Stimulated activated naive B cell treated with anti-CD40 and anti-IgM and Interleukin-4, amounts not matched to agents 10 μg/mL and 1 μg/mL and 100 μg/mL, for 72 hours (primary cell): ENCODE data around the gene NCBP3.
A peak's percentile ranks its signal among the peaks of the same experiment; 100 is the strongest.

Experiments used
- ATAC-seq, 2 donors: fragments of 150-1000 bp; cut with Tn5 transposase; replicated peaks; 2 replicates each; pipeline ENCODE4 v1.10.0; 2021; ENCODE audit warnings: moderate library complexity in 1 of 2
- DNase-seq: peaks from one replicate; pipeline ENCODE4 v3.0.0; 2021
- H3K27ac Mint-ChIP-seq: one replicate; pipeline ENCODE4 v1.8.0; 2022; ENCODE audit warnings: mild to moderate bottlenecking, mixed read lengths
- H3K27me3 Mint-ChIP-seq, 2 donors: one replicate each; pipeline ENCODE4 v1.8.0; 2022; ENCODE audit warnings: mixed read lengths in 2 of 2
- H3K36me3 Mint-ChIP-seq, 2 donors: one replicate each; pipeline ENCODE4 v1.8.0; 2022; ENCODE audit warnings: mixed read lengths in 2 of 2, mild to moderate bottlenecking in 1 of 2
- H3K4me1 Mint-ChIP-seq, 2 donors: one replicate each; pipeline ENCODE4 v1.8.0; 2022; ENCODE audit warnings: mixed read lengths in 2 of 2, mild to moderate bottlenecking in 1 of 2
- H3K4me3 Mint-ChIP-seq, 2 donors: one replicate each; pipeline ENCODE4 v1.8.0; 2022; ENCODE audit warnings: mild to moderate bottlenecking in 2 of 2, mixed read lengths in 2 of 2, moderate library complexity in 1 of 2
- H3K9me3 Mint-ChIP-seq, 2 donors: one replicate each; pipeline ENCODE4 v1.8.0; 2022; ENCODE audit warnings: mixed read lengths in 2 of 2, mild to moderate bottlenecking in 1 of 2

Gene NCBP3

DNA sequence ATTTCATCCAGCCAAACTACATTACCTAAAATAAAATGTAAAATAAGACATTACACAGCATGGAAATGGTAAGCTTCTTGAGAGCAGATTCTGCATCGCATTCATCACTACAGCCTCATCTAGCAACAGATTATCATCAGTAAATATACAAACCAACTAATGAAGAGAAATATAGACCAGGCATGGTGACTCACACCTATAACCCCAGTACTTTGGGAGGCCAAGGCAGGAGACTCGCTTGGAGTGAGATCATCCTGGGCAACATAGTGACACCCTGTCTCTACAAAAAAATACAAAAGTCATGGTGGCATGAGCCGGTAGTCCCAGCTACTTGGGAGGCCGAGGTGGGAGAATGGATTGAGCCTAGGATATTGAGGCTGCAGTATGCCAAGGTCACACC lies 19.9 kb downstream of the NCBP3 start:
- DNase-seq (no peak), ATAC-seq (no peak)
- peaks cover 35 to 59% of the 10 kb centered on the region in 2 donors for H3K36me3 Mint-ChIP-seq
- H3K4me3 Mint-ChIP-seq, result no peak overlapping the region
- H3K9me3 Mint-ChIP-seq, result no peaks in the 10 kb centered on the region
- peaks cover 0 to 3% of the 10 kb centered on the region in 2 donors for H3K4me1 Mint-ChIP-seq
- H3K27me3 Mint-ChIP-seq, result no peaks in the 10 kb centered on the region
- no peak overlapping the region for H3K27ac Mint-ChIP-seq

DNA sequence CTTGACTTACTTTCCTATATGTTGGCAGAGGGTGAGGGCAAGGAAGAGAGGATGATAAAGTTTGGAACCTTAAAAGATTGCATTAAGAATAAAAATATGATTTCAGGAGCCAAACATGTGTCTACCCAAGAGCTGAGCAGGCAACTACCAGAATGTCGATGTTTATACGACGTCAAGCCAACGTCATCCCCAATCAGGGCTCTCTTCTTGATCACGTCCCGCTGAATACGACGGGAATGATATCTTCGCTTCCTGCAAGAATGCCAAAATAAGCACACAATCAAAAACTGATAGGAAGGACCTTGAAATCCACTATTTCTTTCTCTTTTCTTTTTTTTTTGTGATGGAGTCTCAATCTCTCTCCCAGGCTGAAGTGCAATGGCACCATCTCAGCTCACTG lies 24.9 kb downstream of the NCBP3 start:
- H3K9me3 Mint-ChIP-seq, result no peaks in the 10 kb centered on the region
- H3K27ac Mint-ChIP-seq, result no peak overlapping the region
- peaks cover 7 to 17% of the 10 kb centered on the region in 2 donors for H3K4me1 Mint-ChIP-seq
- ATAC-seq (no peak), DNase-seq (no peak)
- H3K4me3 Mint-ChIP-seq, result no peak overlapping the region
- H3K27me3 Mint-ChIP-seq, result no peaks in the 10 kb centered on the region
- H3K36me3 Mint-ChIP-seq, result peaks cover 37 to 48% of the 10 kb centered on the region in 2 donors

- Mint-ChIP-seq H3K9me3 (no peaks in the 10 kb centered on the region), H3K4me1 (peaks cover 7 to 17% of the 10 kb centered on the region in 2 donors), H3K27ac (peak overlapping the region; percentile 85), H3K4me3 (peak overlapping the region in 1 of 2 donors; percentile 55), H3K36me3 (peaks cover 38 to 58% of the 10 kb centered on the region in 2 donors), H3K27me3 (no peaks in the 10 kb centered on the region)
- DNase-seq (no peak), ATAC-seq (peak; percentile 39 to 70)
Measured at GRCh38 chr17:3818786-3819185, 27.3 kb downstream of the NCBP3 start.

DNA sequence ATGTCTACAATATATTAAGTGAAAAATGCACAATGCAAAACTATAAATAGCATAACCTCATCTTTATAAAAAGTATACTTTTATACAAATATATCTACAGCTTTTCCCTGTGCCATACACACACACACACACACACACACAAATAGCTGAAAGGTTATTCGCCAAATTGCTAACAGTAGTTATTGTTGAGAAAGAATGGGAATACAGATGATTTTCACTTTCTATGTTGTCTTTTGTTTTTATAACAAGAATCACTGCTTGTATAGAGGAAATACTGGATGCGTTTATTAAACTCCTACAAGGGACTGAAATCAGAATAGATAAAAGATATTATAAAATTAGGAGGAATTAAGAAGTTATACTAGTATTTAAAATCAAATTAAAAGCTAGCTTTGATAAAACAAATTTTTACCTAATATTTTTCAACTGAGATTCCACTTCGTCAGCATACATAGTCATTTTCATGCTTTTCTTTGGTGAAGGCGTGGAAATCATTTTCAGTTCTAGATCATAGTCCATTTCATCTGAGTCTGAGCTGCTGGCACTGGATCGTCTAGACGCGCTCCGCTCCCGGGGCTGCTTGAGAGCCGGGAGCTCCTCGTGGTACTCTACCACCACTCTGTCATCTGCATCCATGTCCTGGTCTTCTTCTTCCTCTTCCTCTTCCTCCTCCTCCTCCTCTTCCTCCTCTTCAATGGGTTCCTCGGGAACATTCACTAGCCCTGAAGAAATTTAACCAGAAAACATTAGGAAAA lies 28.0 kb downstream of the NCBP3 start:
- ATAC-seq, result no peak
- Mint-ChIP-seq H3K36me3 (peaks cover 38 to 57% of the 10 kb centered on the region in 2 donors), H3K9me3 (no peaks in the 10 kb centered on the region), H3K4me3 (peak overlapping the region in 1 of 2 donors; percentile 55), H3K27ac (peak overlapping the region; percentile 85), H3K27me3 (no peaks in the 10 kb centered on the region), H3K4me1 (peaks cover 7 to 17% of the 10 kb centered on the region in 2 donors)
- no peak for DNase-seq

- no peak for ATAC-seq
- Mint-ChIP-seq H3K4me1 (peaks cover 13 to 22% of the 10 kb centered on the region in 2 donors), H3K36me3 (peaks cover 38 to 55% of the 10 kb centered on the region in 2 donors), H3K4me3 (no peak overlapping the region), H3K9me3 (no peaks in the 10 kb centered on the region), H3K27ac (no peak overlapping the region), H3K27me3 (no peaks in the 10 kb centered on the region)
- no peak for DNase-seq
Measured at GRCh38 chr17:3815925-3816324, 30.1 kb downstream of the NCBP3 start.

GRCh38 chr17:3815122-3815521 lies 30.9 kb downstream of the NCBP3 start:
- no peaks in the 10 kb centered on the region for H3K9me3 Mint-ChIP-seq
- peaks cover 21 to 30% of the 10 kb centered on the region in 2 donors for H3K4me1 Mint-ChIP-seq
- DNase-seq (no peak), ATAC-seq (no peak)
- peaks cover 42 to 58% of the 10 kb centered on the region in 2 donors for H3K36me3 Mint-ChIP-seq
- no peak overlapping the region for H3K27ac Mint-ChIP-seq
- no peak overlapping the region for H3K4me3 Mint-ChIP-seq
- H3K27me3 Mint-ChIP-seq, result no peaks in the 10 kb centered on the region

GRCh38 chr17:3814361-3814760 lies 31.7 kb downstream of the NCBP3 start:
- DNase-seq, result no peak
- Mint-ChIP-seq H3K4me1 (peaks cover 26 to 36% of the 10 kb centered on the region in 2 donors), H3K9me3 (no peaks in the 10 kb centered on the region), H3K4me3 (no peak overlapping the region), H3K27me3 (no peaks in the 10 kb centered on the region), H3K27ac (no peak overlapping the region), H3K36me3 (peaks cover 47 to 61% of the 10 kb centered on the region in 2 donors)
- no peak for ATAC-seq

GRCh38 chr17:3813171-3813570 lies 32.9 kb downstream of the NCBP3 start:
- Mint-ChIP-seq H3K4me3 (no peak overlapping the region), H3K36me3 (peaks cover 42 to 56% of the 10 kb centered on the region in 2 donors), H3K4me1 (peaks cover 24 to 32% of the 10 kb centered on the region in 2 donors), H3K27ac (no peak overlapping the region), H3K9me3 (no peaks in the 10 kb centered on the region), H3K27me3 (no peaks in the 10 kb centered on the region)
- no peak for DNase-seq
- ATAC-seq, result no peak

DNA sequence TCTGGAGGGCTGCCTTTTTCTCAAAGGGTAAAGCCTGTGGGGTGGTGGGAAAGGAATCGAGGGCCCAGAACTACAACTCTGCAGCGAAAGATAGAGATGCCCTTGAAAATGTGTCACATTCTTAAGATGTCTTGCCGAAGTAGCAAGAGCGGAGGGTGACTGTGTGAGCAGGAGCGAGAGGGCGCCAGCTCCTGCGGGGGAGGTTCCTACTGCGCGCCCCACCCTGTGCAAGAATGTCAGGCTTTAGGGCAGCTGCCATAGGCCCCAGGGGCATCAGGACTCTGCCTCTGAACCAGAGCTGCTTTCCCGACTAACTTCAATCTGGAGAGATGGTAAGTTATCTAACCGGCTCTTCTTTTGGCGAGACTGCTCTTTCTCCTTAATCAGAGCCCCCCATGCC lies 33.3 kb downstream of the NCBP3 start:
- no peak overlapping the region for H3K4me3 Mint-ChIP-seq
- peaks cover 44 to 59% of the 10 kb centered on the region in 2 donors for H3K36me3 Mint-ChIP-seq
- ATAC-seq, result no peak
- H3K4me1 Mint-ChIP-seq, result peaks cover 24 to 33% of the 10 kb centered on the region in 2 donors
- H3K27ac Mint-ChIP-seq, result no peak overlapping the region
- no peaks in the 10 kb centered on the region for H3K27me3 Mint-ChIP-seq
- H3K9me3 Mint-ChIP-seq, result no peaks in the 10 kb centered on the region
- DNase-seq, result no peak

DNA sequence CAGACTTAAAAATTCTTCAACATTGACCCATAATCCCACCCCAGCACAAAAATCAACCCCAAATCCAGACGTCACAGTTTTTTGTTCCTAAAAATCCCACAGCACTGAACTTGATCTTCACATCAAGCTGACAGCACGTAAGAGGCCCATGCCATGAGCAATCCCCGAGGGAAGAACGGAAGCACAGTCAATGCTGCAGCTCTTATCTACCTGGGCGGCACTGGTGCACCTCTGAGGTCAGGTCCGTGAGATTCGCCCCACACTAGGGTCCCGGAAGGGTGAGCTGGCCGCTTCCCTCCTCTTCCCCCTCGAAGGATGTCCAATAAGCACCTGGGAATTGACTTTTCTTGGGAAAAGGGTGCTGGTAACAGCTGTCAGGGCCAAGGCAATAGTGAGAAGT lies 33.8 kb downstream of the NCBP3 start:
- H3K36me3 Mint-ChIP-seq, result peaks cover 46 to 62% of the 10 kb centered on the region in 2 donors
- no peak overlapping the region for H3K4me3 Mint-ChIP-seq
- H3K4me1 Mint-ChIP-seq, result peaks cover 24 to 33% of the 10 kb centered on the region in 2 donors
- ATAC-seq (no peak), DNase-seq (no peak)
- no peaks in the 10 kb centered on the region for H3K9me3 Mint-ChIP-seq
- no peaks in the 10 kb centered on the region for H3K27me3 Mint-ChIP-seq
- H3K27ac Mint-ChIP-seq, result no peak overlapping the region

GRCh38 chr17:3810019-3810418 lies 36.0 kb downstream of the NCBP3 start:
- no peaks in the 10 kb centered on the region for H3K27me3 Mint-ChIP-seq
- ATAC-seq (peak in 1 of 2 donors; percentile 41), DNase-seq (no peak)
- H3K4me3 Mint-ChIP-seq, result peak overlapping the region in 1 of 2 donors; percentile 14
- H3K4me1 Mint-ChIP-seq, result peaks cover 22 to 27% of the 10 kb centered on the region in 2 donors
- H3K9me3 Mint-ChIP-seq, result no peaks in the 10 kb centered on the region
- peaks cover 44 to 65% of the 10 kb centered on the region in 2 donors for H3K36me3 Mint-ChIP-seq
- peak overlapping the region; percentile 57 for H3K27ac Mint-ChIP-seq

DNA sequence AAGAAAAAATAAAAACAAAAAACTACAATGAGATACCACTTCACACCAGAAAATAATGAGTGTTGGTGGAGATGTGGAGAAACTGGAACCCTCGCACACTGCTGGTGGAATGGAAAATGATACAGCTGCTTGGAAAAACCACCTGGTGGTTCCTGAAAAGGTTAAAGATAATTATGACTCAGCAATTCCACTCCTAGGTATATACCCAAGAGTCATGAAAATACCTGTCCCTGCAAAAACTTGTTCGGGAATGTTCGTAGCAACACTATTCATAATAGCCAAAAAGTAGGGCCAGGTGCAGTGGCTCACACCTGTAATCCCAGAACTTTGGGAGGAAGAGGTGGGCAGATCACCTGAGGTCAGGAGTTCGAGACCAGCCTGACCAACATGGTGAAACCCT lies 36.9 kb downstream of the NCBP3 start:
- DNase-seq (no peak), ATAC-seq (no peak)
- no peaks in the 10 kb centered on the region for H3K9me3 Mint-ChIP-seq
- no peaks in the 10 kb centered on the region for H3K27me3 Mint-ChIP-seq
- no peak overlapping the region for H3K27ac Mint-ChIP-seq
- H3K4me1 Mint-ChIP-seq, result peaks cover 22 to 30% of the 10 kb centered on the region in 2 donors
- no peak overlapping the region for H3K4me3 Mint-ChIP-seq
- H3K36me3 Mint-ChIP-seq, result peaks cover 41 to 58% of the 10 kb centered on the region in 2 donors

GRCh38 chr17:3808701-3809100 lies 37.3 kb downstream of the NCBP3 start:
- ATAC-seq, result no peak
- no peaks in the 10 kb centered on the region for H3K27me3 Mint-ChIP-seq
- peaks cover 41 to 60% of the 10 kb centered on the region in 2 donors for H3K36me3 Mint-ChIP-seq
- peak overlapping the region; percentile 42 for H3K27ac Mint-ChIP-seq
- H3K4me3 Mint-ChIP-seq, result no peak overlapping the region
- peaks cover 25 to 34% of the 10 kb centered on the region in 2 donors for H3K4me1 Mint-ChIP-seq
- no peak for DNase-seq
- no peaks in the 10 kb centered on the region for H3K9me3 Mint-ChIP-seq

DNA sequence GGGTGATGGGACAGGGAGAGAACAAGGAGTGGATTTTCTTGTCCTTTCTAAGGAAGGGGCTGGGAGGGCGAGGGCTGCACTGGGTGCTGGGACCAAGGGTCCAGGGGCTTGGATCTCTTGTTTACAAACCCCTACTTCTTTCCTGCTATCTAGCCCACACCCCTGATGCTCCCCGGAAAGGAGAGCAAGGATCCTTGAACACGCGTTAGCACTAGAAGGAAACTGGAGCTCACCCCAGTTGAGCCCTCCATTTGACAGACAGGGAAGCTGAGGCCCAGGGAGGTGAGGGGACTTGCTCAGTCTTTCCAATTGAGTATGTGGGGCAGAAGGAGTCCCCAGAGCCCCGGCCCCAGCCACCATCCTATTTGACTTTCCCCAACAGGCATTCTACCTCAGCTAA lies 40.5 kb downstream of the NCBP3 start:
- H3K27ac Mint-ChIP-seq, result peak overlapping the region; percentile 85
- H3K27me3 Mint-ChIP-seq, result no peaks in the 10 kb centered on the region
- H3K4me1 Mint-ChIP-seq, result peaks cover 21 to 40% of the 10 kb centered on the region in 2 donors
- no peak overlapping the region for H3K4me3 Mint-ChIP-seq
- ATAC-seq (no peak), DNase-seq (no peak)
- H3K9me3 Mint-ChIP-seq, result no peaks in the 10 kb centered on the region
- H3K36me3 Mint-ChIP-seq, result peaks cover 25 to 49% of the 10 kb centered on the region in 2 donors

- Mint-ChIP-seq H3K4me1 (peaks cover 11 to 39% of the 10 kb centered on the region in 2 donors), H3K4me3 (no peak overlapping the region), H3K9me3 (no peaks in the 10 kb centered on the region), H3K36me3 (peaks cover 19 to 40% of the 10 kb centered on the region in 2 donors), H3K27me3 (no peaks in the 10 kb centered on the region), H3K27ac (peak overlapping the region; percentile 92)
- DNase-seq (peak; percentile 30), ATAC-seq (peak; percentile 80 to 92)
Measured at GRCh38 chr17:3804503-3804931, 41.5 kb downstream of the NCBP3 start.
